HepG2 (cell line): ENCODE results near the gene HOXA6. TPM values are rescaled to one million over a fixed set of nuclear protein-coding genes. Genes with fewer than 3 reads are reported as not detected.

ENCODE experiments used
- ATAC-seq: fragments of 200-7000 bp; cut with Tn5 transposase; 3 replicates; pipeline ENCODE4 v1.9.1; 2020; ENCODE audit warnings: mild to moderate bottlenecking, moderate library complexity
- BruUV-seq: library from RNA; stranded (reverse); fragments of 400-500 nt; replicated peaks from 2 replicates; lab custom pipeline; 2021; lab: Mats Ljungman, UMichigan
- CTCF ChIA-PET: fragments of 300-600 bp; formaldehyde crosslinking; extraction: SDS; loops from one replicate; lab custom pipeline; 2021; ENCODE audit warnings: low total read pairs, inconsistent platforms, low intra/inter-chr PET ratio; lab: Yijun Ruan, JAX
- POLR2A ChIA-PET: fragments of 350-600 bp; sonication (Branson Sonifier 250); formaldehyde crosslinking; loops from one replicate; lab custom pipeline; 2020; ENCODE audit warnings: antibody characterized with exemption, inconsistent platforms; lab: Yijun Ruan, JAX
- DNase-seq: peaks from one replicate; pipeline ENCODE4 v3.0.0-alpha.2; 2015; ENCODE audit warnings: low spot score
- FAIRE-seq: peaks from 3 replicates; lab custom pipeline; 2011; peaks lifted over from hg19 to GRCh38; lab: Jason Lieb, UNC
- H2AFZ ChIP-seq: one replicate; pipeline ENCODE4 v1.6.1; 2011; ENCODE audit warnings: low read length, inconsistent platforms
- H3K27ac ChIP-seq: fragments of 300-600 bp; 3 replicates; pipeline ENCODE4 v1.8.0; 2011; ENCODE audit warnings: mixed run types, mild to moderate bottlenecking, mixed read lengths, low read length, inconsistent platforms; ENCODE audit not compliant: insufficient read depth; ENCODE audit errors: extremely low read length
- H3K27me3 ChIP-seq, 2 experiments: fragments of 200-600 bp in 1 of 2; 2 replicates in 1 of 2; 3 replicates in 1 of 2; pipeline versions ENCODE4 v1.6.0 to v1.8.0; 2011; ENCODE audit warnings: low read length in 2 of 2, mild to moderate bottlenecking in 2 of 2, moderate library complexity in 2 of 2, inconsistent platforms in 1 of 2; ENCODE audit not compliant: insufficient read depth in 2 of 2, control insufficient read depth in 1 of 2
- H3K36me3 ChIP-seq, 2 experiments: fragments of 200-600 bp in 1 of 2; replicated peaks in 1 of 2; 2 replicates in 1 of 2; 3 replicates in 1 of 2; pipeline versions ENCODE4 v1.5.1 to v1.8.0; 2011; ENCODE audit warnings: low read length in 2 of 2, inconsistent platforms in 1 of 2; ENCODE audit not compliant: insufficient read depth in 2 of 2, control insufficient read depth in 1 of 2
- H3K4me1 ChIP-seq: 2 replicates; pipeline ENCODE4 v1.5.1; 2012; ENCODE audit warnings: low read length, inconsistent platforms; ENCODE audit not compliant: insufficient read depth
- H3K4me2 ChIP-seq: 2 replicates; pipeline ENCODE4 v1.6.0; 2011; ENCODE audit warnings: low read depth, low read length, inconsistent platforms
- H3K4me3 ChIP-seq, 3 experiments: fragments of 200-600 bp in 1 of 3; sonication (generic), shearing (Covaris generic) in 1 of 3; replicated peaks in 1 of 3; 2 replicates each; pipeline ENCODE4 v1.5.1; 2011 to 2016; ENCODE audit warnings: low read length in 3 of 3, inconsistent platforms in 2 of 3, low read depth in 2 of 3, mild to moderate bottlenecking in 2 of 3, control low read depth in 1 of 3, mixed read lengths in 1 of 3; ENCODE audit not compliant: insufficient read depth in 1 of 3
- H3K79me2 ChIP-seq: one replicate; pipeline ENCODE4 v1.6.1; 2011; ENCODE audit warnings: low read length, inconsistent platforms; ENCODE audit not compliant: insufficient read depth
- H3K9ac ChIP-seq: 2 replicates; pipeline ENCODE4 v1.6.0; 2011; ENCODE audit warnings: mild to moderate bottlenecking, low read depth, low read length, inconsistent platforms; ENCODE audit not compliant: insufficient read depth
- H3K9me3 ChIP-seq: 2 replicates; pipeline ENCODE4 v1.5.1; 2012; ENCODE audit warnings: mild to moderate bottlenecking, low read length
- H4K20me1 ChIP-seq: 2 replicates; pipeline ENCODE4 v1.6.0; 2011; ENCODE audit warnings: inconsistent platforms, mild to moderate bottlenecking, low read length, moderate library complexity; ENCODE audit not compliant: insufficient read depth
- BRF2 ChIP-seq: sonication (generic); formaldehyde crosslinking; IDR thresholded peaks from 2 replicates; pipeline ENCODE4 v1.8.1; 2022; ENCODE audit warnings: mild to moderate bottlenecking, missing genetic modification reagents
- CENPBD1 ChIP-seq: sonication (generic); formaldehyde crosslinking; IDR thresholded peaks from 2 replicates; pipeline ENCODE4 v1.8.0; 2022; ENCODE audit warnings: missing genetic modification reagents, low read depth, mild to moderate bottlenecking, borderline replicate concordance
- ETV5 ChIP-seq: IDR thresholded peaks from 2 replicates; pipeline ENCODE4 v1.6.1; 2018; ENCODE audit warnings: missing biosample characterization, missing genetic modification reagents, inconsistent platforms, borderline replicate concordance
- JDP2 ChIP-seq: sonication (generic); formaldehyde crosslinking; IDR thresholded peaks from 2 replicates; pipeline ENCODE4 v1.8.1; 2022; ENCODE audit warnings: missing genetic modification reagents, borderline replicate concordance
- MEIS1 ChIP-seq: sonication (generic); formaldehyde crosslinking; IDR thresholded peaks from 2 replicates; pipeline ENCODE4 v1.9.0; 2021; ENCODE audit warnings: mild to moderate bottlenecking, missing genetic modification reagents, moderate library complexity, borderline replicate concordance
- NFYC ChIP-seq: IDR thresholded peaks from 2 replicates; pipeline ENCODE4 v1.6.1; 2016; ENCODE audit warnings: missing genetic modification reagents, missing compliant biosample characterization
- ZNF234 ChIP-seq: sonication (generic); formaldehyde crosslinking; conservative IDR thresholded peaks from 2 replicates; pipeline ENCODE4 v1.5.1; 2020; ENCODE audit warnings: mild to moderate bottlenecking, missing genetic modification reagents
- ZNF276 ChIP-seq: sonication (generic); formaldehyde crosslinking; IDR thresholded peaks from 2 replicates; pipeline ENCODE4 v1.4.0; 2020; ENCODE audit warnings: mild to moderate bottlenecking, low read depth, missing genetic modification reagents
- ZNF317 ChIP-seq: sonication (generic); formaldehyde crosslinking; IDR thresholded peaks from 2 replicates; pipeline ENCODE4 v1.5.0; 2020; ENCODE audit warnings: mild to moderate bottlenecking, missing genetic modification reagents
- ZNF414 ChIP-seq: sonication (generic); formaldehyde crosslinking; IDR thresholded peaks from 2 replicates; pipeline ENCODE4 v1.5.0; 2020; ENCODE audit warnings: missing genetic modification reagents
- ZNF547 ChIP-seq: sonication (generic); formaldehyde crosslinking; IDR thresholded peaks from 2 replicates; pipeline ENCODE4 v1.5.1; 2020; ENCODE audit warnings: mild to moderate bottlenecking, missing genetic modification reagents
- ZNF557 ChIP-seq: sonication (generic); formaldehyde crosslinking; IDR thresholded peaks from 2 replicates; pipeline ENCODE4 v1.4.0; 2020; ENCODE audit warnings: missing genetic modification reagents
- ZNF709 ChIP-seq: sonication (generic); formaldehyde crosslinking; IDR thresholded peaks from 2 replicates; pipeline ENCODE4 v1.5.0; 2020; ENCODE audit warnings: mild to moderate bottlenecking, missing genetic modification reagents
- ZNF768 ChIP-seq: sonication (generic); formaldehyde crosslinking; IDR thresholded peaks from 2 replicates; pipeline ENCODE4 v1.4.0; 2020; ENCODE audit warnings: missing genetic modification reagents
- ZSCAN25 ChIP-seq: sonication (generic); formaldehyde crosslinking; IDR thresholded peaks from 2 replicates; pipeline ENCODE4 v1.8.0; 2022; ENCODE audit warnings: mild to moderate bottlenecking, missing genetic modification reagents
- WGBS: methylation state at CpG from one replicate; pipeline ENCODE4 v1.1.6; 2017; ENCODE audit warnings: low lambda C conversion rate; 5-methylcytosine and 5-hydroxymethylcytosine counted together
- in situ Hi-C: cut with HindIII; loops from 2 replicates; pipeline ENCODE4 v1.10.0; 2017; ENCODE audit warnings: low pct_unique_long_range_greater_than_20kb; ENCODE audit not compliant: extremely low pct_ligation_motif_present
- intact Hi-C: fragments of 100-400 bp; cut with micrococcal nuclease; formaldehyde crosslinking; loops from one replicate; pipeline ENCODE4 v1.10.0; 2022; ENCODE audit not compliant: unreplicated experiment
- polyA plus RNA-seq, 8 experiments: library from polyadenylated mRNA; depleted of rRNA in 3 of 8; stranded (reverse) in 7 of 8; unstranded in 1 of 8; fragments of >200 nt; fragmentation: Illumina TruSeq in 4 of 8; extraction: Trizol in 4 of 8; gene quantifications; 2 replicates each; pipeline versions ENCODE4 v1.2.1 to v1.2.3, GENCODE V29; 2011 to 2016; ENCODE audit warnings: low read depth in 4 of 8, missing spikeins in 1 of 8, mixed read lengths in 1 of 8; ENCODE audit not compliant: insufficient read depth in 1 of 8
- total RNA-seq, 5 experiments: library from RNA; depleted of rRNA; stranded (reverse); fragments of >200 nt; fragmentation: Illumina TruSeq; extraction: Trizol; gene quantifications; 2 replicates each; pipeline ENCODE4 v1.2.3, GENCODE V29; 2016; ENCODE audit warnings: low read depth in 1 of 5

HOXA6 gene
- total and polyA plus RNA-seq, 2 of the 13 experiments (the other 11 are each of a cell fraction or from before 2014, with no cell fraction given) = 1.3 to 1.5 TPM

GRCh38 chr7:27161214-27161720 is 13.7 kb upstream of the HOXA6 start (continued):
- 0 out of 2 replicates have a peak, but pooled peaks have one; percentile 4 for TF ChIP-seq ZNF414

- no peaks in the 10 kb centered on the region for H3K79me2 ChIP-seq
- no peaks in the 10 kb centered on the region for H3K9me3 ChIP-seq
- H3K4me1 ChIP-seq = peaks cover 8% of the 10 kb centered on the region; the same call in 1 of the 2 replicates
- 46% methylated on average over 19 of the region's 54 CpGs for WGBS
- no peaks in the 10 kb centered on the region for H4K20me1 ChIP-seq
- CTCF ChIA-PET = interaction anchor here (0.7 to 1.7 kb wide), 8 partner anchors 10 to 791 kb away, joined by 3 to 13 read pairs (median 7); no protein-coding TSS in a partner anchor
- H3K36me3 ChIP-seq = no peaks in the 10 kb centered on the region
- FAIRE-seq (no peak), DNase-seq (peak; percentile 62), ATAC-seq (peak; percentile 91)
- POLR2A ChIA-PET = interaction anchor here (1.0 to 1.3 kb wide), 2 partner anchors 10 to 11 kb away, joined by 3 to 10 read pairs; no protein-coding TSS in a partner anchor
- in situ Hi-C loops (loop anchor here (25.0 kb wide), 1 partner anchor 1073 kb away; no protein-coding TSS in a partner anchor), intact Hi-C loops (loop anchor here (1.0 to 5.0 kb wide), 2 partner anchors 478 to 791 kb away; no protein-coding TSS in a partner anchor)
- H3K27ac ChIP-seq = no peak overlapping the region
- H3K27me3 ChIP-seq = peaks cover 2 to 44% of the 10 kb centered on the region in 2 experiments
- H2AFZ ChIP-seq = no peak overlapping the region
- peak overlapping the region; percentile 51 to 68 (median 66) for H3K4me3 ChIP-seq
- no TSS peak for BruUV-seq
- H3K9ac ChIP-seq = peak overlapping the region; percentile 49
- peak overlapping the region; percentile 85 for H3K4me2 ChIP-seq
- TF ChIP-seq MEIS1 (CRISPR knock-in tag) = no peak
- TF ChIP-seq ZNF547 (CRISPR knock-in tag) = peak; percentile 60; the same call in 1 of the 2 replicates
- TF ChIP-seq CENPBD1 (CRISPR knock-in tag) = no peak
- TF ChIP-seq JDP2 = no peak
- no peak for TF ChIP-seq ZNF234
- TF ChIP-seq ZNF276 = peak; percentile 74; the same call in 1 of the 2 replicates
- TF ChIP-seq NFYC = no peak
- no peak for TF ChIP-seq ETV5 (CRISPR knock-in tag)
- 0 out of 2 replicates have a peak, but pooled peaks have one; percentile 27 for TF ChIP-seq ZNF768 (CRISPR knock-in tag)
- TF ChIP-seq ZSCAN25 = 0 out of 2 replicates have a peak, but pooled peaks have one; percentile 43
- TF ChIP-seq ZNF709 (CRISPR knock-in tag) = no peak
- no peak for TF ChIP-seq ZNF317
- no peak for TF ChIP-seq ZNF557 (CRISPR knock-in tag)
- no peak for TF ChIP-seq BRF2 (CRISPR knock-in tag)
Observed at GRCh38 chr7:27160546-27161213, 13.1 kb upstream of the HOXA6 start.
